Measurements from ENCODE around the gene CKB. TPM values are rescaled to one million over a fixed set of nuclear protein-coding genes. Genes with fewer than 3 reads are reported as not detected.
A peak's percentile ranks its signal among the peaks of the same experiment; 100 is the strongest.

CKB gene
- total RNA-seq, 1 donor from 2014 or later, result 178 TPM

DNA sequence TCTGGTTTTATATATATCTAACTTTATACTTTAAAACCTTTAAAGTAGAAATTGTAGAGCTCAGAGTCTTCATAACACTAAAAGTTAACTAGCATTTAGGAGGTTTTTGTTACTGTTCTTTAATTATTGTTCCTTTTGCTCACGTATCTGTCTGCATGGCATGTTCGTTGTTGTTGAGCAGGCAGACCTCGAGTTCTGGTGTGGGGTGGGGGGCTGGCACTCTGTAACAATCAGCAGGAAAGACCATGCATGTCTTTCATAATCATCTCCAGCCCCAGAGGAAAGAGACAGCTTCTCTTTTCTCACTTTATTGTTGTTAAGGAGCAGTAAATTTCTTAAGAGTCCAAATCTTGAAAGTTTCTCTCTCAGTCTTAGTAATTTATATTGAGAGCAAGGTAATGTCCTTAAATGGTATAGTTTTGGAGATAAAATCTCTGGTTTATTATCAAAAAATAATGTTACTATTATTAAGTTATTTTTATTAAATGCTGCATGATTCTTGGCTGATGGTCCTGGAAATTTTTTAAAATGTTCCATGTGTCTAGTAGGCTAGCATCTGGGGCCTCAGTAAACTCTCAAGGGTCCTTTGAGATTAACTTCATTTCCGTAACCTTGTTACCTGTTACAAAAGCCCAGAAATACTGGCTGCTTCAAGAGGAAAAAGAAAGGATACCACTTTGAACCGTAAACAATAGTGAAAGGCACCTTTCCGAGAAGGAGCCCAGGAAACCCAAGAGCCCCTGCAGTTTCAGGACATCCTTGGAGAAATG lies 30.3 kb downstream of the CKB start:
- peaks cover 11% of the 10 kb centered on the region for H3K4me1 Mint-ChIP-seq (ENCODE audit: low read depth, unreplicated experiment)
- Histone ChIP-seq H3K9me3 (ENCODE audit: insufficient read depth, low read depth, low read length) (no peaks in the 10 kb centered on the region), H3K36me3 (ENCODE audit: insufficient read depth, low read length) (peaks cover 39% of the 10 kb centered on the region), H3K79me2 (ENCODE audit: insufficient read depth, low read length) (peaks cover 9% of the 10 kb centered on the region), H3K27ac (ENCODE audit: low read depth, low read length) (no peak overlapping the region), H3K9ac (ENCODE audit: low read length) (no peak overlapping the region), H2AFZ (ENCODE audit: low read depth, low read length) (no peak overlapping the region), H3K4me1 (ENCODE audit: insufficient read depth, low read length) (peaks cover 7% of the 10 kb centered on the region), H3K4me3 (ENCODE audit: insufficient read depth, low read depth, low read length) (no peak overlapping the region), H3K27me3 (ENCODE audit: insufficient read depth, low read length) (no peaks in the 10 kb centered on the region), H3K4me2 (ENCODE audit: low read length) (no peak overlapping the region), H4K20me1 (ENCODE audit: insufficient read depth, low read length) (peaks cover 34% of the 10 kb centered on the region)
- TF ChIP-seq CTCF (IDR thresholded peaks at IDR 0.05; ENCODE audit: insufficient read depth, low read depth, low read length), result no peak
- TF ChIP-seq EZH2 (IDR thresholded peaks at IDR 0.05; ENCODE audit: insufficient read depth, low read length), result no peak
- no peaks in the 10 kb centered on the region for H3K27me3 Mint-ChIP-seq (ENCODE audit: low read depth, unreplicated experiment)
- no peaks in the 10 kb centered on the region for H3K9me3 Mint-ChIP-seq (ENCODE audit: unreplicated experiment)
- H3K27ac Mint-ChIP-seq (ENCODE audit: unreplicated experiment), result no peak overlapping the region
- DNase-seq (ENCODE audit: low read depth) (no peak), FAIRE-seq (no peak)
- no peak overlapping the region for H3K4me3 Mint-ChIP-seq (ENCODE audit: unreplicated experiment)
- H3K36me3 Mint-ChIP-seq (ENCODE audit: low read depth, unreplicated experiment), result peaks cover 7% of the 10 kb centered on the region

DNA sequence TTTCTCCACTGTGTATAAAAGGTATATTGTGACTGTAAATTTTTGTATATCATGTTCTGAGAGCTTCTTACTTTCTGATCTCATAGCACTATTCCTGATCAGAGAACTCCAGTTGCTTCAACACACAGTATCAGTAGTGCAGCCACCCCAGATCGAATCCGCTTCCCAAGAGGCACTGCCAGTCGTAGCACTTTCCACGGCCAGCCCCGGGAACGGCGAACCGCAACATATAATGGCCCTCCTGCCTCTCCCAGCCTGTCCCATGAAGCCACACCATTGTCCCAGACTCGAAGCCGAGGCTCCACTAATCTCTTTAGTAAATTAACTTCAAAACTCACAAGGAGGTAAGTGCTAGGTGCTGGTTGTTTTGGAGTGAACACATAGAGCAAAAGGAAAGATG lies 30.9 kb downstream of the CKB start:
- FAIRE-seq (no peak), DNase-seq (ENCODE audit: low read depth) (no peak)
- Histone ChIP-seq H3K9me3 (ENCODE audit: insufficient read depth, low read depth, low read length) (no peaks in the 10 kb centered on the region), H2AFZ (ENCODE audit: low read depth, low read length) (no peak overlapping the region), H3K36me3 (ENCODE audit: insufficient read depth, low read length) (peaks cover 41% of the 10 kb centered on the region), H3K4me2 (ENCODE audit: low read length) (no peak overlapping the region), H3K27me3 (ENCODE audit: insufficient read depth, low read length) (no peaks in the 10 kb centered on the region), H4K20me1 (ENCODE audit: insufficient read depth, low read length) (peaks cover 31% of the 10 kb centered on the region), H3K4me1 (ENCODE audit: insufficient read depth, low read length) (peaks cover 7% of the 10 kb centered on the region), H3K4me3 (ENCODE audit: insufficient read depth, low read depth, low read length) (no peak overlapping the region), H3K79me2 (ENCODE audit: insufficient read depth, low read length) (peaks cover 10% of the 10 kb centered on the region), H3K27ac (ENCODE audit: low read depth, low read length) (no peak overlapping the region), H3K9ac (ENCODE audit: low read length) (no peak overlapping the region)
- H3K27me3 Mint-ChIP-seq (ENCODE audit: low read depth, unreplicated experiment), result no peaks in the 10 kb centered on the region
- no peak overlapping the region for H3K4me3 Mint-ChIP-seq (ENCODE audit: unreplicated experiment)
- H3K27ac Mint-ChIP-seq (ENCODE audit: unreplicated experiment), result no peak overlapping the region
- H3K4me1 Mint-ChIP-seq (ENCODE audit: low read depth, unreplicated experiment), result peaks cover 11% of the 10 kb centered on the region
- no peak for TF ChIP-seq CTCF (IDR thresholded peaks at IDR 0.05; ENCODE audit: insufficient read depth, low read depth, low read length)
- TF ChIP-seq EZH2 (IDR thresholded peaks at IDR 0.05; ENCODE audit: insufficient read depth, low read length), result no peak
- no peaks in the 10 kb centered on the region for H3K9me3 Mint-ChIP-seq (ENCODE audit: unreplicated experiment)
- peaks cover 7% of the 10 kb centered on the region for H3K36me3 Mint-ChIP-seq (ENCODE audit: low read depth, unreplicated experiment)

DNA sequence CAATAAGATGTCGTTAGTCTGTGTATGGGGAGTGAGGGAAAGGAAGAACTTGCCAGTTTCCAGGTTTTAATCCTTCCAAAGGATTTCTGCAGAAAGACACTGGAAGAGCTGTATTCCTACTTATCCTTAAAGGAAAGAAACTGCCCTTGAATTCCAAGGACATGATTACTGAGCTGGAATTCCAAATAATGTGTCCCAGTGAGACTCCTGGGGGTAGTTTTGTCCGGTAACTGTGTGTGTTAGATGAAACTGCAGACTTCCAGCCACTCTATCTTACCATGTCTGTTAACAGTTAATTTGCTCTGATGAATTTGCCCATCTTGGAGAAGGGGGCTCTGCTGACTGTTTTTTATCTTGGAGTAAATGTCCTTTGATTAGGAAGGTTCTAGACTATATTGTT lies 33.0 kb downstream of the CKB start:
- DNase-seq (ENCODE audit: low read depth) (no peak), FAIRE-seq (no peak)
- Histone ChIP-seq H2AFZ (ENCODE audit: low read depth, low read length) (no peak overlapping the region), H4K20me1 (ENCODE audit: insufficient read depth, low read length) (peaks cover 27% of the 10 kb centered on the region), H3K9me3 (ENCODE audit: insufficient read depth, low read depth, low read length) (no peaks in the 10 kb centered on the region), H3K4me2 (ENCODE audit: low read length) (peak overlapping the region; percentile 19), H3K36me3 (ENCODE audit: insufficient read depth, low read length) (peaks cover 26% of the 10 kb centered on the region), H3K4me3 (ENCODE audit: insufficient read depth, low read depth, low read length) (no peak overlapping the region), H3K4me1 (ENCODE audit: insufficient read depth, low read length) (peaks cover 7% of the 10 kb centered on the region), H3K27ac (ENCODE audit: low read depth, low read length) (peak overlapping the region; percentile 53), H3K27me3 (ENCODE audit: insufficient read depth, low read length) (no peaks in the 10 kb centered on the region), H3K79me2 (ENCODE audit: insufficient read depth, low read length) (peaks cover 16% of the 10 kb centered on the region), H3K9ac (ENCODE audit: low read length) (peak overlapping the region; percentile 25)
- Mint-ChIP-seq H3K27ac (ENCODE audit: unreplicated experiment) (no peak overlapping the region), H3K4me3 (ENCODE audit: unreplicated experiment) (no peak overlapping the region), H3K36me3 (ENCODE audit: low read depth, unreplicated experiment) (peaks cover 9% of the 10 kb centered on the region), H3K4me1 (ENCODE audit: low read depth, unreplicated experiment) (peaks cover 11% of the 10 kb centered on the region), H3K27me3 (ENCODE audit: low read depth, unreplicated experiment) (no peaks in the 10 kb centered on the region), H3K9me3 (ENCODE audit: unreplicated experiment) (no peaks in the 10 kb centered on the region)
- no peak for TF ChIP-seq CTCF (IDR thresholded peaks at IDR 0.05; ENCODE audit: insufficient read depth, low read depth, low read length)
- TF ChIP-seq EZH2 (IDR thresholded peaks at IDR 0.05; ENCODE audit: insufficient read depth, low read length), result no peak

All from astrocyte (in vitro differentiated cells and primary cell).